Neutrophil (primary cell): ENCODE results near the gene OR4F17.
"Not testable (repeated sequence)": the region's sequence is repeated elsewhere in the genome, so short reads cannot be mapped to it uniquely, and the experiment has no call there.

Source experiments
- H3K27ac ChIP-seq: fragments of 200-600 bp; sonication (generic); 2 replicates; pipeline ENCODE4 v1.5.1; 2016; ENCODE audit warnings: mild to moderate bottlenecking, moderate library complexity
- H3K27me3 ChIP-seq: fragments of 200-600 bp; sonication (generic); 2 replicates; pipeline ENCODE4 v1.6.0; 2016; ENCODE audit warnings: mild to moderate bottlenecking
- H3K36me3 ChIP-seq: fragments of 200-600 bp; sonication (generic); 2 replicates; pipeline ENCODE4 v1.5.1; 2017
- H3K4me1 ChIP-seq, 2 experiments: fragments of 200-600 bp in 1 of 2; sonication (generic) in 1 of 2; 1 replicate in 1 of 2; 2 replicates in 1 of 2; pipeline versions ENCODE4 v1.5.1 to v1.6.1; 2013 to 2016; ENCODE audit warnings: low read depth in 1 of 2, low read length in 1 of 2, mild to moderate bottlenecking in 1 of 2, moderate library complexity in 1 of 2; ENCODE audit not compliant: control insufficient read depth in 1 of 2, insufficient read depth in 1 of 2
- H3K4me3 ChIP-seq, 2 experiments: fragments of 200-600 bp in 1 of 2; sonication (generic) in 1 of 2; 1 replicate in 1 of 2; 2 replicates in 1 of 2; pipeline ENCODE4 v1.5.1; 2013 to 2016; ENCODE audit warnings: low read depth in 1 of 2, low read length in 1 of 2, mild to moderate bottlenecking in 1 of 2, moderate library complexity in 1 of 2
- H3K9me3 ChIP-seq: fragments of 200-600 bp; sonication (generic); 2 replicates; pipeline ENCODE4 v1.5.1; 2016

The OR4F17 gene, protein sequence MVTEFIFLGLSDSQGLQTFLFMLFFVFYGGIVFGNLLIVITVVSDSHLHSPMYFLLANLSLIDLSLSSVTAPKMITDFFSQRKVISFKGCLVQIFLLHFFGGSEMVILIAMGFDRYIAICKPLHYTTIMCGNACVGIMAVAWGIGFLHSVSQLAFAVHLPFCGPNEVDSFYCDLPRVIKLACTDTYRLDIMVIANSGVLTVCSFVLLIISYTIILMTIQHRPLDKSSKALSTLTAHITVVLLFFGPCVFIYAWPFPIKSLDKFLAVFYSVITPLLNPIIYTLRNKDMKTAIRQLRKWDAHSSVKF

DNA sequence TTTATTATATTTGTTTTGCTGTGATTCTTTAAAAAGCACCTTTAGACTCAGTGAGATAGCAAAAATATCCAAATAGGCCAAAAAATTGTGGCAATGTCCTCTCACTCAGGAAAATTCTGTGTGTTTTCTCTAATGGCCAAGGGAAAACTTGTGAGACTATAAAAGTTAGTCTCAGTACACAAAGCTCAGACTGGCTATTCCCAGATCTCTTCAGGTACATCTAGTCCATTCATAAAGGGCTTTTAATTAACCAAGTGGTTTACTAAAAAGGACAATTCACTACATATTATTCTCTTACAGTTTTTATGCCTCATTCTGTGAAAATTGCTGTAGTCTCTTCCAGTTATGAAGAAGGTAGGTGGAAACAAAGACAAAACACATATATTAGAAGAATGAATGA is at the start of gene OR4F17:
Gene OR4F17 (plus strand): TSS at position 301 of the 400 bp plus-strand sequence. CDS start 3,575 bp downstream, outside the sequence.
- H3K27me3 ChIP-seq: peaks cover 13% of the 10 kb centered on the region
- H3K9me3 ChIP-seq, H3K27ac ChIP-seq, H3K36me3 ChIP-seq, H3K4me1 ChIP-seq, H3K4me3 ChIP-seq: not testable (repeated sequence)

DNA sequence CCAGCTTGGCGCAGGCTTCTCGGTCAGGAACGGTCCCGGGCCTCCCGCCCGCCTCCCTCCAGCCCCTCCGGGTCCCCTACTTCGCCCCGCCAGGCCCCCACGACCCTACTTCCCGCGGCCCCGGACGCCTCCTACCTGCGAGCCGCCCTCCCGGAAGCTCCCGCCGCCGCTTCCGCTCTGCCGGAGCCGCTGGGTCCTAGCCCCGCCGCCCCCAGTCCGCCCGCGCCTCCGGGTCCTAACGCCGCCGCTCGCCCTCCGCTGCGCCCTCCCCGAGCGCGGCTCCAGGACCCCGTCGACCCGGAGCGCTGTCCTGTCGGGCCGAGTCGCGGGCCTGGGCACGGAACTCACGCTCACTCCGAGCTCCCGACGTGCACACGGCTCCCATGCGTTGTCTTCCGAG is 36.1 kb upstream of the OR4F17 start:
- not testable (repeated sequence) for H3K4me3 ChIP-seq, H3K4me1 ChIP-seq

DNA sequence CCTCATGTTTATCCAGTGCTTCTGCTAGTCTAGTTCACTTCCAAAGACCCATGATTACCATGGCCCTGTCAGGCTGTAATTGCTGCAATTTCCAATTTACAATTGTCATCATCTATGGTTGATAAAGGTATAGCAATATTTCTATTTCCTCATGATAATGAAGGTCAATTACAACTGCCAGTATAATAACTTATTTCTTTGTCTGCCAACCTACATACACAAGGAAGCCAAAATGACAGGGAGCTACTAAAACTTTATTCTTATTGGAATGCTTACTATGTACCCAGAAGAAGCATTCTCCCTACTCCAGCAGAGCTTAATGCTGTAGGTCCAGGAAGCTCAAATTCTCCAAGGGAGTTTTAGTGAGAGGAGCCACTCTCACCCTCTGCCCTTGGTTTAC is 24.0 kb upstream of the OR4F17 start:
- not testable (repeated sequence) for H3K4me1 ChIP-seq, H3K36me3 ChIP-seq, H3K4me3 ChIP-seq, H3K9me3 ChIP-seq, H3K27ac ChIP-seq, H3K27me3 ChIP-seq

More for the DNA sequence above, 36.1 kb upstream of the OR4F17 start:
- H3K36me3 ChIP-seq, H3K9me3 ChIP-seq, H3K27me3 ChIP-seq, H3K27ac ChIP-seq: not testable (repeated sequence)

DNA sequence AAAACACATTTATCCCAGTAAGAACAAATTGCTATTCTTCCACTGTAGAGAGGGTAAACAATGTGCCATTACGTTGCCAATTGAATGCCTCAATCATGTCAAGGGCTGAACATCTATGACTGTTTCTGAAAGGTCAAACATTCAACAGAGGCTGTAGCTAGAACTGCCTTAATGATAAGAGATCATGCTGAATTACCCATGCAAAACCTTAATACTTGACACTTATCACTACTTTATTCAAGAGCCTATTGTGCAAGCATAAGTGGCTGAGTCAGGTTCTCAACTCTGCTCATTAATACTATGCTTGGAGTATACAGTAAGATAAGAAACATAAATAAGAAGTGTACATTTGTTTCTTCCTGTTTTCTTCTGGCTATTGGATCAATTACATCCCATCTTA is 23.3 kb upstream of the OR4F17 start:
- H3K9me3 ChIP-seq, H3K27ac ChIP-seq, H3K4me3 ChIP-seq, H3K27me3 ChIP-seq, H3K4me1 ChIP-seq, H3K36me3 ChIP-seq: not testable (repeated sequence)

DNA sequence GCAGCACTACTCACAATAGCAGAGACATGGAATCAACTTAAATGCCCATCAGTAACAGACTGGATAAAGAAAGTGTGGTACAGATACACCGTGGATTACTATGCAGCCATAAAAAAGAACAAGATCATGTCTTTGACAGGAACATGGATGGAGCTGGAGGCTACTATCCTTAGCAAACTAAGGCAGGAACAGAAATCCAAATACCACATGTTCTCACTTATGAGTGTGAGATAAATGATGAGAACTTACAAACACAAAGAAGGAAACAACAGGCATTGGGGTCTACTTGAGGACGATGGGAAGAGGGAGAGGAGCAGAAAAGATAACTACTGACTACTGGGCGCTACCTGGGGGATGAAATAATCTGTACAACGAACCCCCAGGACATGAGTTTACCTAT is 16.2 kb upstream of the OR4F17 start:
- not testable (repeated sequence) for H3K36me3 ChIP-seq, H3K27ac ChIP-seq, H3K27me3 ChIP-seq, H3K4me3 ChIP-seq, H3K4me1 ChIP-seq, H3K9me3 ChIP-seq

DNA sequence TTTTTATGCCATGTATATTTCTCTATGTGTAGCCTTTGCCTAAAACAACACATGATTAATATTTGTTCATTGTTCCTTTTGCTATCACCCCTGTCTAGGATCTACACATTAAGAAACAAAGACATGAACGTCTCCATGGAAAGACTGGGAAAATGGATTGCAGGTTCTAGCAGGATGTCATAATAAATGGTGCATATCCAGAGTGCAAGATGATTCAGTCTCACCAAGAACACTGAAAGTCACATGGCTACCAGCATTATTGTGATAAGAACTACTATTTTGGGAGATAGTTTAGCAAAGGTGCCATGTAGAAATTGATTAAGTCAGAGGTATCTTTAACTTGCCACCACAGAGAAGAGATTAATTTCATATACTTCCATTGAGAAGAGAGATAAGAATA is 12.1 kb upstream of the OR4F17 start:
- not testable (repeated sequence) for H3K4me1 ChIP-seq, H3K27me3 ChIP-seq, H3K9me3 ChIP-seq, H3K36me3 ChIP-seq, H3K4me3 ChIP-seq, H3K27ac ChIP-seq

DNA sequence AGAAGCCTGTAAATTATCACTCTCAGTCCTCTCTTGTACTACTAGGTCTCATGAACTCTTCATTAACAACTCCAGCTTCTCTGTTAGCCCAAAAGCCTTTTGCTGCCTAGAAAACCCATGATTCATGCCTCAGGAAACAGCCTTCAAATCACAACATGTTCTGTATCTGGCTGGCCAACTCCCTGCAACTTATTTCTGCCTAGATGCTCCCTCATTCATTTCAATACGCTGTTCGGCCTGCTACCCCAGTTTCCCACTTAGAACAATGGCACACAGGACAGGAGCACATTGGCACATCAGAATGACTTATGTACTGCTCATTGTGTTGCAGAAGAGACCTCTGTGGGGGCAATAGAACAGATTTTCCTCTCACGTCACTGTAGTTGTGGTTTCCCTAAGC is 9.3 kb upstream of the OR4F17 start:
- not testable (repeated sequence) for H3K36me3 ChIP-seq, H3K9me3 ChIP-seq, H3K27me3 ChIP-seq, H3K4me3 ChIP-seq, H3K27ac ChIP-seq, H3K4me1 ChIP-seq

DNA sequence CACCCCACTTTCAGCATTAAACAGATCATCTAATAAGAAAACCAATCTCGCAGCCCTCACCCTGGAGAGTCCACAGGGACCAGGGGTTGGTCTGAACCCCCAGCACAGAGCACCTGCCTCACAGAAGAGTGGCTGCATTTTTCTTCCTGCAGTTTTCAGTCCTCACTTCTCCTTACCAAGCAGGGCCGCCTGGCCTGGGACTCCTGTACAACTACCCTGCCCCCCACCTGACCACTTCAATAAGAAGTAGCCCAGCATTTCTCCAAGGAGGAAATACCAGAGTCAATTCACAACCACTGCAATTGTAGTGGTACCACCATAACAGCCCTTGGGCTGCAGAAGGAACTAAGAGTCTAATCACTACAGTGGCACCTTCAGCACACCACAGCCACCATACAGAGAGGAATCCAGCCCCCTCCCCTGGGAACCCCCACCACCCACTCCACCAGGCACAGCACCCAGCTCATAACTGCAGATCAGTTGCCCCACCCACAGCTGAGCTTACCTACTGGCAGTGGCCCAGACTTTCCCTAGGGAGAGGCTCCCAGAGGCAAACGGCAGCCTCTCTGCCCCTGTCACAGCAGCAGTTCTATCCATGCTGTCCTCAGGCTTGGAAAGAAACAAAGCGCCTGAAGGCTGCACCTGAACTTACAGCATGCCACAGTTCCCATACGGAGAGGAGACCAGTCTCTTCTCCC is 13.7 kb downstream of the OR4F17 start:
- not testable (repeated sequence) for H3K4me1 ChIP-seq, H3K27me3 ChIP-seq, H3K27ac ChIP-seq, H3K4me3 ChIP-seq, H3K36me3 ChIP-seq, H3K9me3 ChIP-seq
